Duodenal mucosa (tissue), 2 donors: ENCODE data around the gene HOXC13.

Experiments used
- H3K27ac ChIP-seq: one replicate; pipeline ENCODE4 v1.7.0; 2013; ENCODE audit warnings: low read depth, low read length
- H3K27me3 ChIP-seq, 2 donors: one replicate each; pipeline ENCODE4 v1.7.0; 2013; ENCODE audit warnings: low read length in 2 of 2, control low read depth in 1 of 2; ENCODE audit not compliant: insufficient read depth in 2 of 2, control insufficient read depth in 1 of 2
- H3K36me3 ChIP-seq, 2 donors: one replicate each; pipeline ENCODE4 v1.7.0; 2013; ENCODE audit warnings: low read length in 2 of 2, control low read depth in 1 of 2; ENCODE audit not compliant: insufficient read depth in 2 of 2, control insufficient read depth in 1 of 2
- H3K4me1 ChIP-seq, 2 donors: one replicate each; pipeline ENCODE4 v1.7.0; 2013; ENCODE audit warnings: low read length in 2 of 2, control low read depth in 1 of 2; ENCODE audit not compliant: insufficient read depth in 2 of 2, control insufficient read depth in 1 of 2
- H3K4me3 ChIP-seq, 2 donors: one replicate each; pipeline ENCODE4 v1.7.0; 2013; ENCODE audit warnings: low read length in 2 of 2, low read depth in 1 of 2
- H3K9ac ChIP-seq, 2 donors: one replicate each; pipeline ENCODE4 v1.7.0; 2013; ENCODE audit warnings: low read length in 2 of 2, low read depth in 1 of 2
- H3K9me3 ChIP-seq, 2 donors: one replicate each; pipeline ENCODE4 v1.7.0; 2013; ENCODE audit warnings: low read length in 2 of 2, control low read depth in 1 of 2; ENCODE audit not compliant: control insufficient read depth in 1 of 2

HOXC13 gene

DNA sequence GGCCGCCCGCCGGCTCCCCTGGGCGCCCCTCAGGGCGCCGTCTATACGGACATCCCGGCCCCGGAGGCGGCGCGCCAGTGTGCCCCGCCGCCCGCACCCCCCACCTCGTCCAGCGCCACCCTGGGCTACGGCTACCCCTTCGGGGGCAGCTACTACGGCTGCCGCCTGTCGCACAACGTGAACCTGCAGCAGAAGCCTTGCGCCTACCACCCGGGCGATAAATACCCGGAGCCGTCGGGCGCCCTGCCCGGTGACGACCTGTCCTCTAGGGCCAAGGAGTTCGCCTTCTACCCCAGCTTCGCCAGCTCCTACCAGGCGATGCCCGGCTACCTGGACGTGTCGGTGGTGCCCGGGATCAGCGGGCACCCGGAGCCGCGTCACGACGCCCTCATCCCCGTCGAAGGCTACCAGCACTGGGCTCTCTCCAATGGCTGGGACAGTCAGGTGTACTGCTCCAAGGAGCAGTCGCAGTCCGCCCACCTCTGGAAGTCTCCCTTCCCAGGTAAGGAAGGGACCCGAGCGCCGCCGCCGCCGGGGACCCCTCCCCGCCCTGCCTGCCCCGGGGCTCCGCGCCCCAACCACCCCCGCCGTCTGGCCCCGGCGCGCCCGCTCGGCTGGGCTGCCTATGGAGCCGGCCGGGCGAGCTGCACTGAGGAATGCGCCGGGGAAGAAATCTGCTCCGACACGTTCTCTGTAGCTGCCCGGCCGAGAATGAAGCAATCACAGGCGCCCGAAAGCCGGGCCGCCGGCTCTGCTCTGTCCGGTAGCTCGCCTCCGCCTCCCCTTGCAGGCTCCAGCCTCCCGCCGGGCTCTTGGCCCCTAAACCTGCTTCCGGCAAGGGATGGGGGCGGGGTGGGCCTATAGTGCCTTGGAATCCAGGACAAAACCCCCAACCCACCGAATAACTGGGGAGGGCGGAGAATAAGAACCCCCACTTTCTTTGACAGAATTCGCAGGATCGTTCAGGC lies 794 bp downstream of the HOXC13 start:
- Histone ChIP-seq H3K9me3 (no peaks in the 10 kb centered on the region), H3K36me3 (no peaks in the 10 kb centered on the region), H3K27me3 (peaks cover 84 to 97% of the 10 kb centered on the region in 2 donors), H3K4me1 (no peaks in the 10 kb centered on the region), H3K27ac (no peak overlapping the region), H3K9ac (no peak overlapping the region), H3K4me3 (no peak overlapping the region)

GRCh38 chr12:53940443-53941014 lies 1.9 kb downstream of the HOXC13 start:
- H3K9me3 ChIP-seq, result no peaks in the 10 kb centered on the region
- H3K9ac ChIP-seq, result no peak overlapping the region
- H3K27me3 ChIP-seq, result peaks cover 84 to 97% of the 10 kb centered on the region in 2 donors
- H3K27ac ChIP-seq, result no peak overlapping the region
- H3K4me1 ChIP-seq, result no peaks in the 10 kb centered on the region
- H3K4me3 ChIP-seq, result no peak overlapping the region
- H3K36me3 ChIP-seq, result no peaks in the 10 kb centered on the region

DNA sequence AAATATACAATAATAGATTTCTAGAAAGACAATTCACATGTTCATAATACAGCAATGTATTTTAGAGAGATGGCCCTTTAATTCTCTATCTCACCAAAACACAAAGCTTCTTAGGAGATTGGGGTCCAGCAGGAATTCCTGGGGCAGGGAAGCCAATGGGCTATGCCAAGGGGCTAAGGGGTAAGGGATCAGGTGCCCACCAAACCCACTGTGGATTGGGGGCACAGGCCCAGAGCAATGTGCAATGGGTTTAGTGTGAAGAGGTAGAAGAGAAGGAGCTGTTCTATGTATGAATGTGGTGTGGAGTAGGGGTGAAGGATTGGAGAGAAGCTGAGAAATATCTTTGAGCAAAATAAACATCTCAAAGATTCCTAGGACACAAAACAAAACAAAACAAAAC lies 2.6 kb downstream of the HOXC13 start:
- Histone ChIP-seq H3K9me3 (no peaks in the 10 kb centered on the region), H3K9ac (no peak overlapping the region)

DNA sequence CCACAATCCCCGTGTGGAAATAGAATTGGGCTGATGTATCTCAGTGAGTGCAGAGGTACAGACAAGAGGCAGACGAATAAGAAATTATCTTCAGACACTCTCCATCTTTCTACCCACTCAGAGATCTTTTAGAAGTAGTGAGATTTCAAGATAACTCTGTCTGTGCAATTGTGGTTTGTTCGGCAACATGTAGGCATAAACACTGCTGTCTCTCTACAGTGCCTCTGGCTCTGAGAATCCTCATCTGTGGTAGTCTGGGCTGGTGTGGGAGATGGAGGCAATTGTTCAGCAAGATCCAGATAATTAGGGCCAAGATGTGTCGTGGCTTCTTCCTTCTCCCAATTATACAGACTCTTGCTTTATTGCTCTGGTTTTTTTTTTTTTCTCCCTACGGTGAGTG lies 3.1 kb downstream of the HOXC13 start:
- H3K27ac ChIP-seq, result no peak overlapping the region
- no peaks in the 10 kb centered on the region for H3K4me1 ChIP-seq
- H3K4me3 ChIP-seq, result no peak overlapping the region
- H3K9ac ChIP-seq, result no peak overlapping the region
- no peaks in the 10 kb centered on the region for H3K9me3 ChIP-seq
- peaks cover 88 to 97% of the 10 kb centered on the region in 2 donors for H3K27me3 ChIP-seq
- no peaks in the 10 kb centered on the region for H3K36me3 ChIP-seq

More for the DNA sequence above, 2.6 kb downstream of the HOXC13 start:
- Histone ChIP-seq H3K4me1 (no peaks in the 10 kb centered on the region), H3K36me3 (no peaks in the 10 kb centered on the region), H3K4me3 (no peak overlapping the region), H3K27ac (no peak overlapping the region), H3K27me3 (peaks cover 84 to 97% of the 10 kb centered on the region in 2 donors)

- Histone ChIP-seq H3K36me3 (no peaks in the 10 kb centered on the region), H3K4me3 (no peak overlapping the region), H3K9me3 (no peaks in the 10 kb centered on the region), H3K27ac (no peak overlapping the region), H3K27me3 (peaks cover 87 to 96% of the 10 kb centered on the region in 2 donors), H3K4me1 (no peaks in the 10 kb centered on the region), H3K9ac (no peak overlapping the region)
These were observed 3.9 kb downstream of the HOXC13 start for GRCh38 chr12:53942467-53942997.

DNA sequence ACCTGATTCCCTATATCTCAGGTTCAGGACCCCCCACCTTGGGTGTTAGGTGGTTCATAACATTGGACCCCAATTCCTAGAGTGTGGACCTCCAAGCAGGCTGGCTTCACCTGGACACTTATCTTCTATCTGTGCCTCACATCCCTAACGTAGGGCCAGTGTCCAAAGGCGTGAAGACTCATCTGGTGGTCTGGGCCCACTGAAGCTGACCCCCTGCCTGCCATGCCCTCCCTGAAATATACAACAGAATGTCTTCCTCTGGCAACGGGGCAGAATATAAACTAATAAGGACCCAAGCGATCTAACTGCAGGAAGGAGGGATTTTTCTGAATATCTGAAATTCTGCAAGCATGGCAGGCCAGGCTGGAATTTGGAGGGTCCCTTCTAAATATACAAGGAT lies 5.6 kb downstream of the HOXC13 start:
- H3K9ac ChIP-seq, result no peak overlapping the region
- no peaks in the 10 kb centered on the region for H3K9me3 ChIP-seq
- no peaks in the 10 kb centered on the region for H3K36me3 ChIP-seq
- no peak overlapping the region for H3K27ac ChIP-seq
- H3K4me1 ChIP-seq, result no peaks in the 10 kb centered on the region
- peaks cover 88 to 94% of the 10 kb centered on the region in 2 donors for H3K27me3 ChIP-seq
- H3K4me3 ChIP-seq, result no peak overlapping the region

DNA sequence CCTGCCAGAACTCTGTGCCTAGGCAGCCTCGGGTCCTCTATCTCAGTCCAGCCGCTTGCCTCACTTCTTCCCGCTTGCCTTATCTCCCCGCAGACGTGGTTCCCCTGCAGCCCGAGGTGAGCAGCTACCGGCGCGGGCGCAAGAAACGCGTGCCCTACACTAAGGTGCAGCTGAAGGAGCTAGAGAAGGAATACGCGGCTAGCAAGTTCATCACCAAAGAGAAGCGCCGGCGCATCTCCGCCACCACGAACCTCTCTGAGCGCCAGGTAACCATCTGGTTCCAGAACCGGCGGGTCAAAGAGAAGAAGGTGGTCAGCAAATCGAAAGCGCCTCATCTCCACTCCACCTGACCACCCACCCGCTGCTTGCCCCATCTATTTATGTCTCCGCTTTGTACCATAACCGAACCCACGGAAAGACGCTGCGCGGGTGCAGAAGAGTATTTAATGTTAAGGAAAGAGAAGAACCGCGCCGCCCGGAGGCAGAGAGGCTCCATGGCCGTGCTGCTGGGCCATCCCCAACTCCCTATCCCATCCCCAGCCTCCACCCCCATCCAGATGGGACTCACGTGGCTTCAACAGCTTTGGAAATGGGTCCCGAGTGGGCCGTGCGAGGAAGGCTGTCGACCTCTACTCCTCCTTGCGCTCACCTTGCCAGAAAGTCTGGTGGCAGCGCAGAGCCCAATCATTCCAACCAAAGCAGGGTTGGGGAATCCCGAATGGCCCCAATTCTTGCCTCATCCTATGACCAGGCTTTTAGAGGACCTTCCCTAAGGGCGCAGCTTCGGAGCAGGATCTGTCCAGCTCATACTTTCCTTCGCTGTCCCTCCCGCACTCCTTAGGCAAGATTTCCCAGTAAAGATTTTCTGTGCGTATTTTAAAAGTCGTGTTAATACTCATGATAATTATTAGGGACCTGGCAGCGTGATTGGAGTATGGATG lies 6.5 kb downstream of the HOXC13 start:
- no peaks in the 10 kb centered on the region for H3K9me3 ChIP-seq
- H3K4me1 ChIP-seq, result no peaks in the 10 kb centered on the region
- no peak overlapping the region for H3K27ac ChIP-seq
- no peak overlapping the region for H3K4me3 ChIP-seq
- H3K36me3 ChIP-seq, result no peaks in the 10 kb centered on the region
- peaks cover 91 to 94% of the 10 kb centered on the region in 2 donors for H3K27me3 ChIP-seq
- no peak overlapping the region for H3K9ac ChIP-seq

DNA sequence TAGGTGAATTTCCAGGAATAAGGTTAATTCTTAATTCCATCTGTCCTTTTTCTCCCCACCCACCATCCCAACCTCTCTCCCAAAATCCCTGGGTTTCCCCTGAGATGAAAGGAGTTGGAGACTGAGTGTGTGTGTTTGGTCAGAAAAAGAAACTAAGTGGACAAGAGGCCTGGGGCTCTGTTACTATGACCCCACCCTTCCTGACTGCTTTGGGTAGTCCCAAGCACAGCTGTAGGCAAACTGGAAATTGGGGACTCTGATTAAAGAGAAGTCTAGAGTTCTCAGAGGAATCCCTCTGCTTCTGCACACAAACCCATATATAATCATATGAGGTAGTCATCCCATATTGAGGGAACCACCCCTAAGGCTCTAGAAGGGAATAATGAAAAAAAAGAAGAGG lies 9.1 kb downstream of the HOXC13 start:
- no peaks in the 10 kb centered on the region for H3K4me1 ChIP-seq
- H3K36me3 ChIP-seq, result no peaks in the 10 kb centered on the region
- H3K9ac ChIP-seq, result no peak overlapping the region
- peaks cover 96% of the 10 kb centered on the region in 2 donors for H3K27me3 ChIP-seq
- no peak overlapping the region for H3K4me3 ChIP-seq
- no peak overlapping the region for H3K27ac ChIP-seq
- H3K9me3 ChIP-seq, result no peaks in the 10 kb centered on the region

DNA sequence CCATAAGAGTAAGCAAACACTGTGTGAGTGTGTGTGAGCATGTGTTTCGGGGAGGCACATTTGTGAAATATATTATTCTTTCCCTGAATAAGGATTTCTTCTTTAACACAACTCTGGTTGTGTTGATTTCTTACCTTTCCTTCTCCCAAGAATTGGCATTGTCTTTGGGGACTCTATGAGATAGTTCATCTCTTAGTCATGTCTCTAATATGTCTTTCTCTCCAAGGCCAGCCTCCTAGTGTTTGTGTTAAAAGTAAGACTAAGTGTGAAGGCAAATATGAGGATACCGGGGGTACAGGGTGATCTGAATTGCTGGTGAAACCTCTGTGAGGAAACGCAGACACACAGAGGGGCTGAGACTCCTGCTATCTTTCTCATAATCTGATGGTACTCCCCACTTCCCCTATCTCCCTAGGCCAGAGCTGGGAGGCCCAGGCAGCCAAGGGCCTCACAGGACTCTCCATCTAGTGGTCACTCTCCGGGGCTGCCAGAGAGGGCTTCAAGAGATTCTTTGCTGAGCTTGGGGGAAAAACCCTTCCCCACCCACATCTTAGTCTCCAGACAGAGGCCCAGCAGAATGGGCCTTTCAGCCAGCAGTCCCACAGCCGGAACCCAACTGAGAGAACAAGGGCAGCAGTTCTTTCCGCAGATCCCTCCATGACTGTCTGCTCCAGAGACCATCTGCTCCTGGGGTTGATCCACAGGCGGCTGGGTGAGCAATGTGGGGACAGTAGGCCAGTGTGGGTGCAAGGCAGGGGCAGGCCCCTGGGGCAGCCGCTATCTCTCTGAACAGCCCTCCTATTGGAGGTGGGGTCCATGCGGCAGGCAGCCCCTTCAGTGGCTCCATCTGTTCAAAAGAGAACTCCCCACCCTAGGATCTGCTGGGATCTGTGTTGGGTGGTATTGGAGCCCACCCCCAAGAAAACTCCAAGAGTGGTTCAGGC lies 10.3 kb downstream of the HOXC13 start:
- H3K36me3 ChIP-seq, result no peaks in the 10 kb centered on the region
- no peak overlapping the region for H3K27ac ChIP-seq
- no peak overlapping the region for H3K4me3 ChIP-seq
- no peak overlapping the region for H3K9ac ChIP-seq
- H3K27me3 ChIP-seq, result peaks cover 96 to 98% of the 10 kb centered on the region in 2 donors
- H3K9me3 ChIP-seq, result no peaks in the 10 kb centered on the region
- H3K4me1 ChIP-seq, result no peaks in the 10 kb centered on the region
